Measurements from ENCODE around the gene GAGE10. TPM values are rescaled to one million over a fixed set of nuclear protein-coding genes. Genes with fewer than 3 reads are reported as not detected.
"Not testable (repeated sequence)": the region's sequence is repeated elsewhere in the genome, so short reads cannot be mapped to it uniquely, and the experiment has no call there.

The GAGE10 gene
- total RNA-seq, 1 donor from 2014 or later, result not detected

- Mint-ChIP-seq H3K36me3 (ENCODE audit: insufficient read depth) (peaks cover 2% of the 10 kb centered on the region), H3K4me3 (ENCODE audit: low read depth) (no peak overlapping the region), H3K4me1 (ENCODE audit: low read depth) (peaks cover 2% of the 10 kb centered on the region), H3K9me3 (ENCODE audit: low read depth) (peaks cover 15% of the 10 kb centered on the region), H3K27me3 (peaks cover 3% of the 10 kb centered on the region), H3K27ac (no peak overlapping the region)
- DNase-seq (ENCODE audit: low spot score, unreplicated experiment), result no peak
- no peak for TF ChIP-seq CTCF (IDR thresholded peaks at IDR 0.05; ENCODE audit: unreplicated experiment)
Measured at GRCh38 chrX:49292400-49293362, 10.8 kb upstream of the GAGE10 start.

GRCh38 chrX:49299293-49299692, 4.2 kb upstream of the GAGE10 start:
- DNase-seq (ENCODE audit: low spot score, unreplicated experiment); H3K27me3 Mint-ChIP-seq; H3K36me3 Mint-ChIP-seq (ENCODE audit: insufficient read depth); H3K4me3 Mint-ChIP-seq (ENCODE audit: low read depth); H3K4me1 Mint-ChIP-seq (ENCODE audit: low read depth); H3K27ac Mint-ChIP-seq: not testable (repeated sequence)
- H3K9me3 Mint-ChIP-seq (ENCODE audit: low read depth), result peaks cover 28% of the 10 kb centered on the region

GRCh38 chrX:49300703-49301102, 2.7 kb upstream of the GAGE10 start:
- Mint-ChIP-seq H3K27ac (no peak overlapping the region), H3K27me3 (no peaks in the 10 kb centered on the region), H3K36me3 (ENCODE audit: insufficient read depth) (peaks cover 4% of the 10 kb centered on the region), H3K4me3 (ENCODE audit: low read depth) (no peak overlapping the region), H3K4me1 (ENCODE audit: low read depth) (no peaks in the 10 kb centered on the region), H3K9me3 (ENCODE audit: low read depth) (peaks cover 28% of the 10 kb centered on the region)
- DNase-seq (ENCODE audit: low spot score, unreplicated experiment), result no peak
- TF ChIP-seq CTCF (IDR thresholded peaks at IDR 0.05; ENCODE audit: unreplicated experiment), result no peak

- H3K36me3 Mint-ChIP-seq (ENCODE audit: insufficient read depth); H3K4me3 Mint-ChIP-seq (ENCODE audit: low read depth); H3K27me3 Mint-ChIP-seq; DNase-seq (ENCODE audit: low spot score, unreplicated experiment); H3K27ac Mint-ChIP-seq: not testable (repeated sequence)
- peaks cover 21% of the 10 kb centered on the region for H3K4me1 Mint-ChIP-seq (ENCODE audit: low read depth)
- peaks cover 21% of the 10 kb centered on the region for H3K9me3 Mint-ChIP-seq (ENCODE audit: low read depth)
Measured at GRCh38 chrX:49307775-49308174, 4.3 kb downstream of the GAGE10 start.

- no peak for DNase-seq (ENCODE audit: low spot score, unreplicated experiment)
Measured at GRCh38 chrX:49308604-49309269, 5.3 kb downstream of the GAGE10 start.

More at GRCh38 chrX:49308604-49309269, 5.3 kb downstream of the GAGE10 start:
- H3K9me3 Mint-ChIP-seq (ENCODE audit: low read depth), result peaks cover 16% of the 10 kb centered on the region
- TF ChIP-seq CTCF (IDR thresholded peaks at IDR 0.05; ENCODE audit: unreplicated experiment), result no peak
- H3K36me3 Mint-ChIP-seq (ENCODE audit: insufficient read depth), result peaks cover 2% of the 10 kb centered on the region
- no peaks in the 10 kb centered on the region for H3K27me3 Mint-ChIP-seq
- peak overlapping the region; percentile 95 for H3K27ac Mint-ChIP-seq
- H3K4me3 Mint-ChIP-seq (ENCODE audit: low read depth), result peak overlapping the region; percentile 55
- peaks cover 21% of the 10 kb centered on the region for H3K4me1 Mint-ChIP-seq (ENCODE audit: low read depth)

All from progenitor cell of endocrine pancreas (in vitro differentiated cells).